ENCODE data around the gene KIAA1143.
A peak's percentile ranks its signal among the peaks of the same experiment; 100 is the strongest.

Gene KIAA1143

GRCh38 chr3:44782891-44783290, 21.5 kb upstream of the KIAA1143 start:
- DNase-seq (ENCODE audit: extremely low read depth, insufficient read length): no peak
- no peak for TF ChIP-seq CTCF (IDR thresholded peaks at IDR 0.05; ENCODE audit: insufficient read depth, low read length, poor library complexity, severe bottlenecking)
- H3K27me3 ChIP-seq (replicated peaks; ENCODE audit: control insufficient read depth, insufficient read depth, low read length): no peaks in the 10 kb centered on the region
- H3K4me3 ChIP-seq (replicated peaks; ENCODE audit: low read depth, low read length): no peak overlapping the region
- H3K36me3 ChIP-seq (ENCODE audit: control insufficient read depth, insufficient read depth, low read length): peaks cover 6% of the 10 kb centered on the region

DNA sequence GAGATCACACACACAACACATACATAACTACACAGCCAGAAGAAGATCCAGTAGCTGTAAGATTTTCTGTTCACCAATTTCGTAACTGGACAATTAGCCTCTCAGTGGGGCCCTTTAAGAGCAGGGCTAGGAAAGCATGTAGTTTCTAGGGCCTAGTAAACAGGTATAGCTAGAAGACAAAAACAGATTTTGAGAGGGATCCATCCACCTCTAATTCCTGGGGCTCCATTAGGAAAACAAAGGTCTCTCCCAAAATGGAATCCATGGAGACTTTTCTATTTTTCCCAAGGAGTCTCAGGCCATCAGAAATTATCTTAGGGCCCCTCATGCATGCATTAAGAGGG, 10.7 kb upstream of the KIAA1143 start:
- Histone ChIP-seq H3K36me3 (ENCODE audit: control insufficient read depth, insufficient read depth, low read length) (no peaks in the 10 kb centered on the region; the same call in 1 of the 2 replicates), H3K4me3 (replicated peaks; ENCODE audit: low read depth, low read length) (no peak overlapping the region), H3K27me3 (replicated peaks; ENCODE audit: control insufficient read depth, insufficient read depth, low read length) (no peaks in the 10 kb centered on the region)
- TF ChIP-seq CTCF (IDR thresholded peaks at IDR 0.05; ENCODE audit: insufficient read depth, low read length, poor library complexity, severe bottlenecking): no peak
- DNase-seq (ENCODE audit: extremely low read depth, insufficient read length): no peak

DNA sequence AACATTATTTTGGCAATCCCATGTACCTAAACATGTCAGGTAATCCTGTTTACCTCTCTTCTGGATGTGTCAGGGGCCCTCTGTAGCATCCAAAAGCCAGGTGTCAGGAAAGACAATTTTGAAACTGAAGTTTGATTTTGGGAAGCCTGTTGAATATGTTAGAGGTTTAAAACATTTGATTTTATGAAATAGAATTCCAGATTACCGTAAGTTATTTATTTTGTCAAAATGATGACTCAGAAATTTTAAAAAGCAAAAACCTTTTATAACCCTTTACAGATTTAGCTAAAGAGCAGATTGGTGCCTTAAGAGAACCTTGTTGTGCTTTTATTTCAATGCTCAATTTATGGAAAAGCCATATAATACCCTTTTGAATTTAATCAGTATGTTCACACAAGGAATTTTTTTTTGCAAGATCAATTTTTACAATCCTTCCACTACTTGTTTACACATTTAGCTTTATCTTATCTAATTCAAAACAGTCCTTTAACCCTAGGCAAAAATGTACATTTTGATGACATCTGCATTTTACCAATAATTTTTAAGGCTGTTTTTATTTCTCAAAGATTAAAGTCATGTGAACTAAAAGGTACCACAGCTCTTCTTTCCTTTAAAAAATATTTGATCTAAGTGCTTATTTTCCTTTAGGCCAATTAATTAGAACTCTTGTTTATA, 10.1 kb upstream of the KIAA1143 start:
- Histone ChIP-seq H3K27me3 (replicated peaks; ENCODE audit: control insufficient read depth, insufficient read depth, low read length) (no peaks in the 10 kb centered on the region), H3K36me3 (ENCODE audit: control insufficient read depth, insufficient read depth, low read length) (no peaks in the 10 kb centered on the region; the same call in 1 of the 2 replicates), H3K4me3 (replicated peaks; ENCODE audit: low read depth, low read length) (no peak overlapping the region)
- no peak for DNase-seq (ENCODE audit: extremely low read depth, insufficient read length)
- TF ChIP-seq CTCF (IDR thresholded peaks at IDR 0.05; ENCODE audit: insufficient read depth, low read length, poor library complexity, severe bottlenecking): no peak

DNA sequence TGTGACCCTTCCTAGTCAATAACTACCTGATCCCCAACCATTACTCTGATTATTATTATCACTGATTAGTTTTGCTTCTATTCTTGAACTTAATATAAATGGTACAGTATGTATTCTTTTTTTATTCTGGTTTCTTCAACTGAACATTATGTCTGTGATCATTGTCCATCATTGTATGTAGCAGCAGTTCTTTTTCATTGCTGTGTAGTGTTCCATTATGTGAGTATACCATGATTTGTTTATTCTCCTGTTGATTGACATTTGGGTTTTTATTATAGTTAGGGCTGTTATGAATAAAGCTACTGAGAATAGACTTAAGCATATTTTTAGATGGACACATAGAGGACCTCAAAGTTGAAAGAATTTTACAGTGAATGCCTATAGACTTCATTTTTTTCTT, 2.8 kb upstream of the KIAA1143 start:
- no peaks in the 10 kb centered on the region for H3K27me3 ChIP-seq (replicated peaks; ENCODE audit: control insufficient read depth, insufficient read depth, low read length)
- DNase-seq (ENCODE audit: extremely low read depth, insufficient read length): no peak
- H3K4me3 ChIP-seq (replicated peaks; ENCODE audit: low read depth, low read length): no peak overlapping the region
- no peak for TF ChIP-seq CTCF (IDR thresholded peaks at IDR 0.05; ENCODE audit: insufficient read depth, low read length, poor library complexity, severe bottlenecking)
- H3K36me3 ChIP-seq (ENCODE audit: control insufficient read depth, insufficient read depth, low read length): peaks cover 4% of the 10 kb centered on the region

- Histone ChIP-seq H3K27me3 (replicated peaks; ENCODE audit: control insufficient read depth, insufficient read depth, low read length) (no peaks in the 10 kb centered on the region), H3K4me3 (replicated peaks; ENCODE audit: low read depth, low read length) (peak overlapping the region; percentile 97), H3K36me3 (ENCODE audit: control insufficient read depth, insufficient read depth, low read length) (peaks cover 4% of the 10 kb centered on the region)
- DNase-seq (ENCODE audit: extremely low read depth, insufficient read length): no peak
- no peak for TF ChIP-seq CTCF (IDR thresholded peaks at IDR 0.05; ENCODE audit: insufficient read depth, low read length, poor library complexity, severe bottlenecking)
Observed at GRCh38 chr3:44762690-44763089, 1.3 kb upstream of the KIAA1143 start.
